ENCODE data around the gene IPO5.

GRCh38 chr13:97979556-97979955, 26.1 kb downstream of the IPO5 start:
- no peak for TF ChIP-seq CTCF (IDR thresholded peaks at IDR 0.05)
- TF ChIP-seq EZH2 (IDR thresholded peaks at IDR 0.05): no peak

Data from neural progenitor cell (in vitro differentiated cells).